GM10847 (cell line): ENCODE results near the gene LRIG1.

ENCODE experiments used
- POLR2A ChIP-seq: IDR thresholded peaks from 2 replicates; pipeline ENCODE4 v1.6.1; 2011; ENCODE audit not compliant: insufficient read length; ENCODE audit errors: extremely low read depth

LRIG1 gene

DNA sequence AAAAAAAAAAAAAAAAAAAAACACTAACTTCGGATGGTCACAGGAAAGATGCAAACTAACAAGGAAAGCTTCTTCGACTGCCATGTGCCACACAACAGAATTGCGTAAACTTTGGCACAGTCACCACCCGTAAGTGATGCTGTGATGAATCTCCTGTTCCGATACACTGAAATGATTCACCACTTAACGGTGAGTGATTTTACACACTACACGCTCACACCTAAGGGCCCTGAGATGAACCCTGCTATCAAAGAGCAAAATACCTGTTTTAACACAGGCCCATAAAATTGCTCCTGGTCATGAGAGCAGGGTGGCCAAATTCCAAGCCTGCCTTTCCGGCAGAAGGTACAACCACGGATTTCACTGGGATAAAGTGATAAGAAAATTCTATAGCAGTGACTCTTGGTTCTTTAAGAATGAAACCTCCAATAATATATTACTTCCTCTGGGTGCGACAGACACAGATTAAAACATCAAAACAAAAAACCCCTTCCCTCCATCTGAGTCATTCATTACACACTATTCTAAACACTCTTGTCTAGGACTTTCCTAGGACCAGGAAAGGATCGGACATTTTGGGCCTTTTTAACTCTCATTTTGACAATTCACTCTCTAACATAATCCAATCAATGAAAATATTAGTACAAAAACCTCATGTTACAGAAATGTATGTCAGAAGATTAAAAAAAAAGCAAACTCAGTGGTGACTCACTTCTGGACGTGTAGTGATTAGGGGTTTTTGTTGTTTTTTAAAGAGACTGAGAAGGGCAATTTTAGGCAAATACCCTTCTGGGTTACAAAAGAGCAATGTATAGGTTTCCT, 28.3 kb downstream of the LRIG1 start:
- no peak for TF ChIP-seq POLR2A

DNA sequence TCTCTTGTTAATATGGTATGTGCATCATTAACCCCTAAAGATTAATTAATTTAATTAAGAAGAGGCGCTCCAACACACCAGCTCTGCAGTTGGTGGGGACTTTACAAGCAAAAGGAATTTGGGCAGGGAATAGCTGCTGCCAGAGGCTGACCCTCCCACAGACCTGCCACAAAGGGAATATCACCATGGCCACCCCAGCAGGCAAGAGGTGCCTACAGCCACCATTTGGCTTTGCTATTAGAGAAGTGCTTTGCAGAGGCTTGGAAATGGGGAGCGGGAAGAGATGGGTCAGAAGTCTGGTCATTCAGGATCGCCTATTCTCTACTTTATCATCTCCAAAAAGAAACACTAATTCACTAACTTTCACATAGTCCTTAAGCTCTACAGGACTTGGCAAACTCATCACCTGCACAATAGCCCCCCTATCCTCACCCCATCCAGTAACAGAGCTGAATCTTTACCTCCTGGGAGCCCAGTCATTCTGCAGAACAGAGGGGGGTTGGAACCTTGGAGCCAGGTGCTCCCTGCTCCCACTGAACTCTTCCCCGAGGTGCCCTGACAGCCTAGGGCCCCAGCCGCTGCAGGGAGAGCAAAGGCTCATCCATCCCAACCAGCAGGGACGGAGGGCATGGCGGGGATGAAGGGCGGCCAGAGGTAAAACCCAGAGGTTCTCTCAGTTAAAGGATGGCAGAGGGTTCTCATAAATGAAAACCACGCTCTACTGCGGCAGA, 29.7 kb downstream of the LRIG1 start:
- no peak for TF ChIP-seq POLR2A

DNA sequence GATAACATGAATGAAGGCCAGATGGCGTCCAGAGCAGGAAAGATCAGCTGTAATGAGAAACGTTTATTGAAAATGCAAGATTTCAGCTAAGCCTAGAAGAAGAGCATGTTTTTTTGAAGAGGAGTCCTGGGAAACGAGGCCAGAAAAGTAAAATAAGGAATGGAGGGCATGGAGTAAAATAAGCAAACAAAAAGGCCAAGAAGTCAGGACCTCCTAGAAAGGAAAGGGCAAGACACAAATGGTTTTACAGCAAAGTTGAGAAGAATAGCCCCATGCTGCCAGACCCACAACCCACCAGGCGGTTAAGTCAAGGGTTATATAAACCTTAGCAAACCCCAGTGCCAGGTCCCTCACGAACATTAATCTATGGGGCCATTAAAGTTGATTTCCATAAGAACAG, 30.5 kb downstream of the LRIG1 start:
- no peak for TF ChIP-seq POLR2A

DNA sequence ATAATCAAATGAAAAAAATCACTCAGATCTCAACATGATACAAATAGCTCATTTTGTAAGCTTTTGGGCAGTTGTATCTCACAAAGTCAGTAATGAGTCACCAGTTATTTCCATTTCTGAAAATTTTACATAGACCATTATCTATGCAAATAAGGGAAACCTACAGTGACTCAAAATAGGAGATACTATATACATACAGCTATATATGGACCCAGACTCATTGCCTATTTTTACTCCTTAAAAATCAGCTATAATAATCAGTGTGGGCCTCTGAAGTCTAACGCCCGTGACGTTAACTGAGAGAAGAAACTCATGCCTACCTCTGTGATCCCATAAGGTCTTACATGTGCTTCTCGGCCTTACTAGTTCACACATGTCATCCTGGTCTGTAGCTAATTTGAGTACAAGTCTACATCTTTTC, 31.6 kb downstream of the LRIG1 start:
- no peak for TF ChIP-seq POLR2A

DNA sequence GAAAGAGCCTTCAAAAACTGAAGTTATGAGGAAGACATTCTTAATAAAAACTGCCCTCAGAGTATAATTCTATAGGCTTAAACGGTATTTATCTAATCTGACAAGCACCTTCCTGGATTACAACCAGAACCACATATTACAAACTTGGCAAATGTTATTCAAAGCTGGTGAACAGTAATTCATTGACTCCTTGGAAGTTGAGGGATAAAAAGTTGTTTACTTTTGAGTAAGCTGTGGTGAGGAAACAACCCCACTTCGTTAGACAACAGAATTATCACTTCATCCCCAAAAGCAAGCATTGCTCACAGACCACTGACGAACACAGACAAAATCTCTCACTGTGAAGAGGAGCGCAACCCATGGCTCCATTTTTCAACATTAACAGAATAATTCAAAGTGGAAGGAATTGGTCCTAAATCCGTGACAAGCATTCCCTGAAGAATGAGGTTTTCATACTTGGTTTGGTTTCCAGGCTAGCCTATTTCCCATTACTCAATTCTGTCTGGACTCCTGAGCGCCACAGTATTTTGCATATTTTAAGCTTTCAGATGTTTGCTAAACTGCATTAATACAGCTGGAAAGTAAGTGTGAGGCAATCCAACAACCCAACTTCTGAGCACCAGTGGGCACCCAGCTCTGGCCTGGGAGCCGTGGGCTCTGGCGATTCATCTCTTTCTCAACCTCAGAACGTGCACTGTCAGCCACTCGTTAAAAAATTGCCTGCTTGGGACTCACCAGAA, 32.7 kb downstream of the LRIG1 start:
- TF ChIP-seq POLR2A: no peak

DNA sequence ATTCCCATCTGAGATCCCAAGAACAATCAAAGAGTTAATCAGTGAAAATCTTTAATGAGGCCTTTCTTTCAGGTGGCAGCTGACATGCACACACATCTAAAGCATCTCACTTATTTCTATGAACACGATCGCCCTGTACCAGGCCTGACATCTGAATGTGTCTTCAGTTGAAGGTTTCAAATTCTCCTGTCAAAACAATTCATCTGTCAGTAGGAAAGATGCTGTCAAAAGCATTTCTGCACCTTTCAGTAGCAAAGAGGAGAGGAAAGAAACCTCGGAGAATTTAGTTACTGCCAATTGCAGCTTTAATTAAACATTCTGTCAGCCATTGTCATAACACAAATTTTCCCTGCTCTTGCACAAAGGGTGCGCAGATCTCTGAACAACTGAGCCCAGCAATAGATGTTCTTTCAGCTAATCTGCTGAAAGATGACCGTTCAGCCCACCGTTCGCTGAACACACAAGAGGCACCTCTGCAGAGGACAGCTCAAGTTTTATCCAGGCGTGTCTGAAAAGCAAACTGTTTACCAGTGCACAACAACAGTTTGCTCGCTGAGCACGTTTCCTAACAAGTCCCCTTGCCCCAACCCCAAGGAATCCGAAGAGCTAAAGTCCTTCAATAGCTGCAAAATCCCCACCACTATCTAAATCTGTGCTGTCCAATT, 34.1 kb downstream of the LRIG1 start:
- no peak for TF ChIP-seq POLR2A

DNA sequence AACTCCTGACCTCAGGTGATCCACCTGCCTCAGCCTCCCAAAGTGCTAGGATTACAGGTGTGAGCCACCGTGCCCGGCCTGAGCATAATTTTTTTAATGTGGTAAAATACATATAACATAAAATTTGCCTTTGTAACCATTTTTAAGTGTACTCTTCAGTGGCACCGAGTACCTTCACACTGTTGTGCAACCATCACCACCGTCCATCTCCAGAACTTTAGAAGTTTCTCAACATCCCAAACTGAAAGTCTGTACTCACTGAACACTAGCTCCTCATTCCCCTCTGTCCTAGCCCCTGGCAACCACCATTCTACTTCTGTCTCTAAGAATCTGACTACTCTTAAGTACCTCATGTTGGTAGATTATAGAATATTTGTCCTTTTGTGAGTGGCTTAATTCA, 35.2 kb downstream of the LRIG1 start:
- TF ChIP-seq POLR2A: no peak

DNA sequence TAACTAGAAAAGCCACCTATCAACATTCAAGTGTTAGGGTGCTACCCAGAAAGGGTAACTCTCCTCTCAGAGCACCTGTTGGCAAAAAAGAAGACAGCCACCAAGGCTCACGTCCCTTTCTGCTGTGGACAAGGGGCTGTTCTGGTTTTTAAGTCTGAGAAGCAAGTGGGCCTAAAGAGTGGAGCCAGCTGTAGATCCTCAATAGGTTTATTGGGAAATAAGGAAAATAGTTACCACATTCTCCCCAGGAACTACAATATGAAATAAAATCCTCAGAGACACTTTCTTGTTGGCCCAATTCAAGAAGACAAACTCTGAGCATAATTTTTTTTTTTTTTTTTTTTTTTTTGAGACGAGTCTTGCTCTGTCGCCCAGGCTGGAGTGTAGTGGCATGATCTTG, 35.8 kb downstream of the LRIG1 start:
- TF ChIP-seq POLR2A: no peak

DNA sequence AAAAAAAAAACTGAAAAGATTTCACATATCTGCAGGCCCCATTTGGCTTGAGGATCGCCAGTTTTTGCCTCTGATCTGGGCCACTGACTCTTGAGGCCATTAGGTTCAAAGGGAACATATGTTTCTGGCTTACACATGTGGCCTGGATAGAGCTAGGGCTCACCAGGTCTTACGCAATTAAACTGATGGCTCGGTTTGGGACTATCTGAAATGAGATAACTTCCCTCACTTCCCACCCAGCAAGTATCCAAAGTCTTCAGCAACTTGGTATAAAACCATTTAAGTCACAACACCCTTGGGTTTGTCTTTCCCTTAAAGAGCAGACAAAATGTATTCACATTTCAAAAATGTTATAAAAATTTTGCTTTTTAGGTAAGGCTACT, 36.3 kb downstream of the LRIG1 start:
- TF ChIP-seq POLR2A: no peak

DNA sequence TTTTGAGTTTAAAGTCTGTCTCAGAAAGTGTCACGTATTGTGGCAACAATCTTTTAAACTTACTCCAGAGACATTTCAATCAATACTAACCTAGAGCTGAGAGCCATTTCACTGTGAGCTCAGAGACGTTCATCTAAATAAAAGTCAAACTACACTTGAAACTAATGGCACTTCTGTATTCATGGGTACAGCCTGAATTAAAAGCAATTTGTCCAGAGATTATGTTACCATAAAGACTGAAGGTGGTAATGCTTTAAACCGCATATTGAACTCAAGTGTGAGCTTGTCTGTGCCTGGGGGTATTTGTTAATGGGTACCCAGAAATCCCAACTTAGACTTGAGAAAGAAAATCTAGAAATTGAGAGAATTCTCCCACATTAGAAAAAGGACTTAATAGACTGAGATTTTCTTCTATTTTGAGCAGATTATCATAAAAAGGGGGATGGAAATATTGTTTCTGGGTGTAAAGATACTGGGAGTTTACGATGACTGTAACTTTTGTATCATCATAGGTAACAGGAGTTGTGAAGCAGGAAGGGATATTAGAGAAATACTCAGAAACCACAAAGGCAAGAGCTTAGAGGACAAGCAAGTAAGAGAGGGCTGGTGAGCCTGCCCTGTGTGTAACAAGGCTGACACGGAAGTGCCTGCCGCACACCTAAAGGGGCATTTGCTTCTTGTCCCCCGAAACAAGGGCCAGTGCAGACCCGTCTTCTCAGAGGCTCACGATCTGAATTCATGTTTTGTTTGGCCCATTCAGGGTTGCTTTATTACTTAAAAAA, 36.9 kb downstream of the LRIG1 start:
- TF ChIP-seq POLR2A: no peak

DNA sequence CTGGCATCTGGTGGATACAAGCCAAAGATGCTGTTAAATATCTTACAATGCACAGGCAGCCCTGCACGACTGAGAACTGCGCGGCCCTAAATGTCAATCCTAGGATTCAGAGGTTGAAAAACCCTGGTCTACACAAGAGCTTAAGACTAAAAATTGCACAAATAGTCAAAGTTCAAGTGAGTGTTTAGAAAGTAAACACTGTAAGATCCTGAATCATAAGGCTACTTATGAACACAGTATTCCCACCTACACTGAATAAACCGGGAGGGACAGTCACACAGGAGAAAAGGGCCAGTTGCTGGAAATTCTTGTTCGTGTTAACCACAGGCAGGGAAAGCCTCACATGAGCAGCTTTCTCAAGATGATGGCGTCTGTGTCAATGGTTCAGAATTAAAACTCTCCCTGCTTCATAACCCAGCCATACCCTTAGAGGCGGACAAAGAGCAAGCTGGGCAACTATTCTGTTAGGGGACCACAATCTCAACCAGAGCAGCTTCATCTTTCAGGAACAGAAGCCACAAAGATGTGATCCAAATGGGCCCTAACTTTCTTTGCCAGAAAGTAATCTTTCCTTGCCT, 37.7 kb downstream of the LRIG1 start:
- no peak for TF ChIP-seq POLR2A

DNA sequence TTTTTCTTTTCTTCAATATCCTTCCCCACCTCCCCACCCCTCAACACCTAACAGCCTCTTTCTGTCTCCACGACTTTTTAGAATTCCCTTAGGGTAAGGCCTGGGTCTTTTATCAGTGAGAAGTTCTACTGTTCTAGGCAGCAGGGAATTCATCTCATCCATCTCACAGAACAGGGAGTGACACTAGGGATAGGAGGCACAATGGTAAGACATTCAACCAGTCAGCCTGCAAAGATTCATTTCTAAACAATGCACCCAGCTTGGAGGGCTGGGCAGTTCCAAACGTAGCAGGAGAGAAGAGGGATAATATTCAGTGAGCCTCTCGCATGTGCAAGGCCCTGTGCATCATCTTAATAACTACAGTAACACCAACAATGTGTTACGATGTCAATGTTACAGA, 43.6 kb downstream of the LRIG1 start:
- TF ChIP-seq POLR2A: no peak

DNA sequence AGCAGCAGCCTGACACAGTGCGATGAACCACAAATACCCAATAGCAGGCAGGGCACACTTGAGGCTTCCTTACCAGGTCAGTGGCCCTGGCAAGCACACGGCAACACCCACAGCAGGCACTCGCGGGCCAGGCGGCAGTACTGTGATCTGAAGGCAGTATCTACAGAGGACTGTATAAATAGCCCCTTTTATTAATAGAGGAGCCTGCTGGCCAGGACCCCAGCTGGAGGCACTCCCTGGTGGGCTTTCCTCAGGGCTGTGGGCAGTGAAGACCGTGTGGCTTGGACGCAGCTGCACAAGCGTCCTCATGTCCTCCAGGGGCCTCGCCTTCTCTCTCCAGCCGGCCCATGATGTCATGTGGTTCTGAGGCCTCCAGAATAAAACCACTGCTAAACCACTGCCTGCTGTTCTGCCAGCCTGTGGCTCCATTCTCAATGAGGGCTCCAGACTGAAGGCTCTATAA, 44.1 kb downstream of the LRIG1 start:
- TF ChIP-seq POLR2A: no peak

DNA sequence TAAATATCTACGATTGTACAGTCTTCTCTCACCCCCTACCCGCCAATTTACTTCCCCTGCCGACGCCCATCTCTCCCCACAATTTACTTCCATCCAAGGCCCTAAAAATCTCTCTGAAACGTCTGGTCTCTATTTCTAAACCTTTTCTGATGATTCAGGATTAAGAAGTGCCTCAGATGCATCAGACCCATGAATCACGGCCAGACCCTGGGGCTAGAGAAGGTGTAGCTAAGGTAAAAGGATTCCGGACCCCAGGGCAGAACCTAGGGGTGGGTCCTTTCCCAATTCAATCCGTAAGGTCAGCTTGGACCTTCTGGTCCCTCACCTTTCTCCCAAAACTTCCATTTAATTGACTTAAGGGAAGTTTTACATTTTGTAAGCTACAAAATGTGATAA, 46.4 kb downstream of the LRIG1 start:
- TF ChIP-seq POLR2A: no peak
